ENCODE data around the gene UPK3BL1.
"Not testable (repeated sequence)": the region's sequence is repeated elsewhere in the genome, so short reads cannot be mapped to it uniquely, and the experiment has no call there.

Gene UPK3BL1

GRCh38 chr7:102649924-102650323, 7.3 kb upstream of the UPK3BL1 start, which contains the start of gene SPDYE2B:
TSS of gene SPDYE2B (plus strand) at chr7:102650319. CDS start at chr7:102652349, 2,030 bp downstream.
- H3K27ac ChIP-seq; H3K4me1 ChIP-seq (ENCODE audit: control insufficient read depth in 1 of 2, insufficient read depth in 1 of 2, low read depth in 1 of 2, low read length in 1 of 2); H3K9me3 ChIP-seq; H3K4me3 ChIP-seq (ENCODE audit: low read depth in 1 of 2, low read length in 1 of 2); H3K27me3 ChIP-seq; H3K36me3 ChIP-seq: not testable (repeated sequence)

DNA sequence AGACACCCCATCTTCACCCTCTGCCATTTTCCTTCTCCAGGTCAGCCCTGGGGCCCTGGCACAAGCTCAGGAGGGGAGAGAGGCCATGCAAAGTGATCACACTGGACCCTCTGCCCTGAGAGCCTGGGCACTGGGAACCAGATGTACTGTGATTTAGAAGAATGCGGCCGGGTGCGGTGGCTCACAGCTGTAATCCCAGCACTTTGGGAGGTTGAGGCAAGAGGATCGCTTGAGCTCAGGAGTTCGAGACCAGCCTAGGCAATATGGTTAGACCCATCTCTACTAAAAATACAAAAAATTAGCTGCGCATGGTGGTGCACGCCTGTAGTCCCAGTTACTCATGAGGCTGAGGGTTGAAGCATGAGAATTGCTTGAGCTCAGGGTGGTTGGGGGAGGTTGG, 5.2 kb upstream of the UPK3BL1 start:
- not testable (repeated sequence) for H3K9me3 ChIP-seq; H3K36me3 ChIP-seq; H3K27ac ChIP-seq; H3K4me3 ChIP-seq (ENCODE audit: low read depth in 1 of 2, low read length in 1 of 2); H3K27me3 ChIP-seq; H3K4me1 ChIP-seq (ENCODE audit: control insufficient read depth in 1 of 2, insufficient read depth in 1 of 2, low read depth in 1 of 2, low read length in 1 of 2)

DNA sequence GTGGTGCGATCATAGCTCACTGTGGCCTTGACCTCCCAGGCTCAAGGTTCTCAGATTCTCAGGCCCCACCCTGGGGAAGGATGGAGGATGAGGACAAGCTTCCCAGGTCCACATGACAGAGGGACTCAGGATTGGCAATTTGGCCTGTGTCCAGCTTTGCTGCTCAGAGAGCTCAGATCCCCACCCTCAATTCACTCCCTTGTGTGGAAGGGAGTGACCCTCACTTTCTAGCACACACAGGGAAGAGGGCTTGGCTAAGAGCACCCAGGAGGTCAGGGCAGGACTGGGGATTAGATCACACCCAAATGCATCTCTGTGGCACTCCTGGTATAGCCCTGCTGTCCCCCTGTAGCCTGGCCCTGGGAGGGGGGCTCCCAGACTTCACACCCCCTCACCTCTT, 813 bp upstream of the UPK3BL1 start:
- H3K27ac ChIP-seq; H3K27me3 ChIP-seq; H3K36me3 ChIP-seq; H3K4me3 ChIP-seq (ENCODE audit: low read depth in 1 of 2, low read length in 1 of 2); H3K9me3 ChIP-seq; H3K4me1 ChIP-seq (ENCODE audit: control insufficient read depth in 1 of 2, insufficient read depth in 1 of 2, low read depth in 1 of 2, low read length in 1 of 2): not testable (repeated sequence)

DNA sequence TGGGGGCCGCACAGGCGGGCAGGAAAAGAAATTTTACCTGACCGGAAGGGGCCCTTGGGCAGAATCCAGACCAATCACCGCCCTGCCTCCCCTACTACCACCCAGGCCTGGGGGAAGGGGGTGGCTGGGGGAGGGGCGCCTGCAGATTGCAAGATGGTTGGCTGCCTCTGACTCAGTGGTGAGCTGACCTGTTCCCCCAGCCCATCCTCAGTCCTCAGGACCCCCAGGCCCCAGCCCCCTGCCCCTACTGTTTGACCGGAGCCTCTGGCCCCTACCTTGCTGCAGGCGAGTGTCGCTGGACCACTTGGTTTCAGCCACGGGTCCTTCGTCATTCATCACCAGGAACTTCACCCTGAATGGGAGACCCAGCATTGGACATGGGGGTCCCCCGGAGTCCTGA, 3.7 kb downstream of the UPK3BL1 start:
- not testable (repeated sequence) for H3K4me1 ChIP-seq (ENCODE audit: control insufficient read depth in 1 of 2, insufficient read depth in 1 of 2, low read depth in 1 of 2, low read length in 1 of 2); H3K36me3 ChIP-seq; H3K9me3 ChIP-seq; H3K27me3 ChIP-seq; H3K4me3 ChIP-seq (ENCODE audit: low read depth in 1 of 2, low read length in 1 of 2); H3K27ac ChIP-seq

DNA sequence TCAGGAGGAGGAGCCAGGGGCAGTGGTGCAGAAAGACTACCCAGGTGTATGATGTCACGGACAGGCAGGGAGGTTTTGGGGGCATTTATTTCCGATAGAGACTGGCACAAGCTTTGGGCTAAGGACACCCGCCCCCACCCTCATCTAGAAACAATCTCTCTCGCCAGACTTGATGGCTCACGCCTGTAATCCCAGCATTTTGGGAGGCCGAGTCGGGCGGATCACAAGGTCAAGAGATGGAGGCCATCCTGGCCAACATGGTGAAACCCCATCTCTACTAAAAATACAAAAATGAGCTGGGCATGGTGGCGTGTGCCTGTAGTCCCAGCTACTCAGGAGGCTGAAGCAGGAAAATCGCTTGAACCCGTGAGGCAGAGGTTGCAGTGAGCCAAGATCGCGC, 5.6 kb downstream of the UPK3BL1 start:
- H3K27ac ChIP-seq; H3K4me3 ChIP-seq (ENCODE audit: low read depth in 1 of 2, low read length in 1 of 2); H3K36me3 ChIP-seq; H3K9me3 ChIP-seq; H3K4me1 ChIP-seq (ENCODE audit: control insufficient read depth in 1 of 2, insufficient read depth in 1 of 2, low read depth in 1 of 2, low read length in 1 of 2); H3K27me3 ChIP-seq: not testable (repeated sequence)

DNA sequence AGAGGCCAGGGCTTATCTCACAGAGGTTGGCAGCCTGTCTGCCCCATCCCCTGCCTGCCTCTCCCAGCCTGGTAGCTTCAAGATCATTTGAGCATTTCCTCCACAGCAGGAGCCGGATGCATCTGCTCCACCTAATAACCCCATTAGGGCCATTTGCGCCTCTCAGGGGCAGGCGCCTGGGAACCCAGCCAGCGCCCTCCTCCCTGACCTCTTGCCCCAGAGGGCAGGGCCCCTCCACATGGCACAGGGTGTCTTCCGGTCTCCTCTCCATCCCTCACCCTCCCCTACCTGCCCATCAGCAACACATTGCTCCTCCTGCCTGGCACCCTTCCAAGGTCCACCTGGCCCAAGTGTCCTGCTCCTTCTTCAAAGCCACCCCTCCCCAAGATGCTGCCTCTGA, 7.2 kb downstream of the UPK3BL1 start:
- H3K9me3 ChIP-seq; H3K27ac ChIP-seq; H3K4me1 ChIP-seq (ENCODE audit: control insufficient read depth in 1 of 2, insufficient read depth in 1 of 2, low read depth in 1 of 2, low read length in 1 of 2); H3K27me3 ChIP-seq; H3K36me3 ChIP-seq; H3K4me3 ChIP-seq (ENCODE audit: low read depth in 1 of 2, low read length in 1 of 2): not testable (repeated sequence)

GRCh38 chr7:102634299-102634698, 8.3 kb downstream of the UPK3BL1 start:
- not testable (repeated sequence) for H3K9me3 ChIP-seq; H3K27ac ChIP-seq; H3K4me3 ChIP-seq (ENCODE audit: low read depth in 1 of 2, low read length in 1 of 2); H3K4me1 ChIP-seq (ENCODE audit: control insufficient read depth in 1 of 2, insufficient read depth in 1 of 2, low read depth in 1 of 2, low read length in 1 of 2); H3K27me3 ChIP-seq; H3K36me3 ChIP-seq

- not testable (repeated sequence) for H3K4me1 ChIP-seq (ENCODE audit: control insufficient read depth in 1 of 2, insufficient read depth in 1 of 2, low read depth in 1 of 2, low read length in 1 of 2); H3K36me3 ChIP-seq; H3K27ac ChIP-seq; H3K27me3 ChIP-seq; H3K9me3 ChIP-seq; H3K4me3 ChIP-seq (ENCODE audit: low read depth in 1 of 2, low read length in 1 of 2)
These were observed 12.0 kb downstream of the UPK3BL1 start for GRCh38 chr7:102630622-102631021.

DNA sequence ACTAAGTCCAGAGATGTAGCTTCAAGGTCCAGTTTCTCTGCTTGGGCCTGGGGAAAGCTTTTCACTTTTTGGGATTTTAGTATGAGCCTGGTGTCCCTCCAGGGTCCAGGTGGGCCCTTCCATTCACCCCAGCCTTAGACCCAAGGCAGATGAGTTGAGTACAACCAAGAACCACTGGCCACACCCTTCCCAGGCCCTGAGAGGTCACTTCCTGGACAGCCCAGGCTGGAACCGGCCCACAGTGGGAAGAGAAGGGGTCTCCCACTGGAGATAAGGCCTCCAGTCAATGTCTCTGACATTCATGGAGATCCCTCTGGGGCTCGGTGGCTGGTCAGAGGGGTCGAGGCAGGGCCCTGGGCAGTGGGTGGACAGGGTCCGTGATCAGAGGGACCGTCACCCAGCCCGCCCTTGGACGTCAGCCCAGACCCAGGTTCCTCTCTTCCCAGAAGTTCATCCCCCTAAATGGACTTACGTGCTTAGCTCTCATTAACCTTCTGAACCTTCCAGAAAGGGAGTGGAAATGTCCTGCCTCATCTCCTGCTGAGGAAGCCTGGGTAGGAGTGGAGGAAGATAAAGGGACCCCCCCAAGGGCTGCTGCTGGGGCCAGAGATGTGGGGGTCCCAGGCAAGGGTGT, 15.2 kb downstream of the UPK3BL1 start:
- H3K27me3 ChIP-seq; H3K27ac ChIP-seq; H3K4me3 ChIP-seq (ENCODE audit: low read depth in 1 of 2, low read length in 1 of 2); H3K4me1 ChIP-seq (ENCODE audit: control insufficient read depth in 1 of 2, insufficient read depth in 1 of 2, low read depth in 1 of 2, low read length in 1 of 2); H3K36me3 ChIP-seq; H3K9me3 ChIP-seq: not testable (repeated sequence)

DNA sequence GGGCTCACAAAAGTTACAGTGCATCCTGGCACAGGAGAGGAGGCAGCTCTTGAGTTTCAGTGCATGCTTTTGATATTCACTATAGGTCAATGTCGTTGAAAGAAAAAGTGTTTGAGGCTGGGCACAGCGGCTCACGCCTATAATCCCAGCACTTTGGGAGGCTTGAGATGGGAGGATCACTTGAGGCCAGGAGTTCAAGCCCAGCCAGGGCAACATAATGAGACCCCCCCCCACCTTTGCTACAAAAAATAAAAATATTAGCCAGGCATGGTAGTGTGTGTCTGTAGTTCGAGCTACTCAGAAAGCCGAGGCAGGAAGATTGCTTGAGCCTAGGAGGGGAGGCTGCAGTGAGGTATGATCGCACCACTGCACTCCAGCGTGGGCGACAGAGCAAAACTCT, 24.5 kb downstream of the UPK3BL1 start:
- H3K4me1 ChIP-seq (ENCODE audit: control insufficient read depth in 1 of 2, insufficient read depth in 1 of 2, low read depth in 1 of 2, low read length in 1 of 2) = not testable (repeated sequence)

DNA sequence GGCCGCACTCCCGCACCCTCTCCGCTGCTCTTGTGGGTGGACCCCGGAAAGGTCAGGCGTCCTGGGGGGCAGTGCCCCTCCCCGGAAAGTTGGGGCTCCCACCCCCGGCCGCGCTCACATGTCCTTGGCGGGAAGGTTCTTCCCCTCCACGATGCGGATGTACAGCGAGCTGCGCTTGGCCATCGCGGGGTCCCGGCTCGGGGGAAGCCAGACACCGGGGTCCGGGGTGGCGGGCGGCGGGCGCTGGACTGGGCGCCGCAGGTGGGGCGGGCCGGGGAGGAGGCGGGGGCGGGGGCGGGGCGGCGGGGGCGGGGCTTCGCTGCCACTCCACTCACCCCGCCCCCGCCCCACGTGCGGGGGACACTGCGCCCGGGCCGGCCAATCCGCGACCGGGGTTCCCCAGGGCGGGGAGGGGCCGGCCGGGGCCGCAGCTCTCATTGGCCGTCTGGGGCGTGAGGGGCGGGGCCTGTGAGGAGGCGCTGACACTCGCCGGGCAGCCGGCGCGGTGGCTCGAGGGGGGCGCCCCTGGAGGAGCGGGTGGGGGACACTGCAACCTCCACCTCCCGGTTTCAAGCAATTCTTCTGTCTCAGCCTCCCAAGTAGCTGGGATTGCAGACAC, 26.0 kb downstream of the UPK3BL1 start, which contains the start of gene RASA4:
TSS of gene RASA4 (minus strand) at position 250 of the 619 bp plus-strand sequence. CDS start at position 183, 67 bp downstream.
- H3K27ac ChIP-seq; H3K27me3 ChIP-seq; H3K4me3 ChIP-seq (ENCODE audit: low read depth in 1 of 2, low read length in 1 of 2); H3K36me3 ChIP-seq; H3K4me1 ChIP-seq (ENCODE audit: control insufficient read depth in 1 of 2, insufficient read depth in 1 of 2, low read depth in 1 of 2, low read length in 1 of 2); H3K9me3 ChIP-seq: not testable (repeated sequence)

More for the DNA sequence above, 24.5 kb downstream of the UPK3BL1 start:
- H3K27ac ChIP-seq; H3K36me3 ChIP-seq; H3K4me3 ChIP-seq (ENCODE audit: low read depth in 1 of 2, low read length in 1 of 2); H3K9me3 ChIP-seq; H3K27me3 ChIP-seq: not testable (repeated sequence)

DNA sequence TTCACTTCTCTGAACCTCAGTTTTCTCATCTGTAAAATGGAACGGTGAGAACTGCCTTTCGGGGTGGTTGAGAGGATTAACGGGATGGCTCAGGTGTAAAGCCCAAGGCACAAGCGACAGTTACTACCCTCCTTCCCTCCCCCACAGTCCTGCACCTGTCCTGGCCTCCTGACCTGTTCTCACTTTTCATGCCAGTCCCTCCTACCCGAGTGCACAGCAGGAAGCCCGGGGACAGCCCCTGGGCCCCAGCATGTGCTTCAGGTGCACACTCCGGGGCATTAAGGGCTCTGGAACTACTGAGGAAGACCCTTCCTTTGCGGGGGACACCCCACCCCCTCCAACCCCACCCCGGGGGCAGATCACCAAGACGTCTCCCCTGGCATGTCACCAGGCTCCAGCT, 26.7 kb downstream of the UPK3BL1 start:
- not testable (repeated sequence) for H3K27me3 ChIP-seq; H3K4me1 ChIP-seq (ENCODE audit: control insufficient read depth in 1 of 2, insufficient read depth in 1 of 2, low read depth in 1 of 2, low read length in 1 of 2); H3K36me3 ChIP-seq; H3K9me3 ChIP-seq; H3K4me3 ChIP-seq (ENCODE audit: low read depth in 1 of 2, low read length in 1 of 2); H3K27ac ChIP-seq

DNA sequence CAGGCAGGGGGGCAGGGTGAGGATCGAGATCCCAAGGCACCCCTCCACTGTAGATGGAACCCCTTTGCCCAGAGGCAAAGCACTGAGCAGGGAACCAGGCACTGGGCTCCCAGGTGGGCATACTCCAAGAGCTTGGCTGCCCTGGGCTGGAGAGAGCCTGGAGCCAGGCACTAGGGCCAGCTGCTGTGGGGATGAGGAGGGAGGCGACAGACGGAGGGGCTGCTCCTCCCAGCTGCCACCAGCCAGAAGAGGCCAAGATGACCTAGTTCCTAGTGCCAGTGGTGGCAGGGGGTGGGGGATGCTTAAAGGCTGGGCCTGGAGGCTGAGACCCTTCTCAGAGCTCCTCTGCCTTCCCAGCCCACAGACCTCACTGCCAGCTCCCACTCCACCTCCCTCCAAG, 27.7 kb downstream of the UPK3BL1 start:
- H3K27ac ChIP-seq; H3K27me3 ChIP-seq; H3K9me3 ChIP-seq; H3K4me1 ChIP-seq (ENCODE audit: control insufficient read depth in 1 of 2, insufficient read depth in 1 of 2, low read depth in 1 of 2, low read length in 1 of 2); H3K4me3 ChIP-seq (ENCODE audit: low read depth in 1 of 2, low read length in 1 of 2); H3K36me3 ChIP-seq: not testable (repeated sequence)

GRCh38 chr7:102614346-102614697, 28.3 kb downstream of the UPK3BL1 start:
- H3K27ac ChIP-seq; H3K36me3 ChIP-seq; H3K4me1 ChIP-seq (ENCODE audit: control insufficient read depth in 1 of 2, insufficient read depth in 1 of 2, low read depth in 1 of 2, low read length in 1 of 2); H3K27me3 ChIP-seq; H3K9me3 ChIP-seq; H3K4me3 ChIP-seq (ENCODE audit: low read depth in 1 of 2, low read length in 1 of 2): not testable (repeated sequence)
